LNCAP (cell line): ENCODE results near the gene PPIF.

ENCODE experiments used
- TF ChIP-seq, protein P1 (sequence below): fragments of 450-650 bp; IDR thresholded peaks from 2 replicates; pipeline ENCODE4 v1.5.1; 2017; ENCODE audit warnings: mild to moderate bottlenecking

Gene PPIF

DNA sequence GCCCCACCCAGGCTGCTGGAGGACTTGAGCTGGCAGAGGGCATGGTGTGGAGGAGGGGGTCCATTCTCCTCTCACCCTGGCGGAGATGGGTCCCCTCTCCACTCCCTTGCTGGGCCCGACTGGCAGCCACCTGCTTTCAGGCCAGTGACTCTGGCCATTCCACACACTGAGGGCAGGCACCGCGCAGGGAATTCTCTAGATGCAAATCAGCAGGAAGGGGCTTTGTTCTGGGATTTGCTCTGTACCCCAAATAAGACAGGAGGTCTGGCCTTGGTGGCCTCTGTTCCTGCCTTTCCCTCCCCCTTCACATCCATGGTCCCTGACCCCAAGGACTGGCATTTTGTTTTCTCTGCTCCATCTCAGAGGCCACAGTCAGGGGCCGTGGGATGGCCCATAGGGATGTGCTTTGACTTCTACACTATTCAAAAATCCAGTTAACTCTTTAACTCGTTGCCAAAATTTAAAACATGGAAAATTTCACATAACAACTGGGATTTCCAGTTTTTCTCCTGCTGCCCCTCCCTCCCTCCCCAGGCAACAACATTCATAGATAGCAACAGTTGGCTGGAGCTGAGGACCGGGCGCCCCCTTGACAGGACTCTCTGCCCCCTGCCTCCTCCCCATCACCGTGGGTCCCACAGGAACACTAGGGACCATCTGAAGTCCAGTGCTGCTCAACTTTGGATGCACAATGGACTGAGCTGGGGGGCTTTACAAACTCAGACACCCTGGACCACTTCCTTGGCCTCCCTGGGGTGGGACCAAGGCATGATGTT is 33.9 kb downstream of the PPIF start:
- TF ChIP-seq, protein P1, sequence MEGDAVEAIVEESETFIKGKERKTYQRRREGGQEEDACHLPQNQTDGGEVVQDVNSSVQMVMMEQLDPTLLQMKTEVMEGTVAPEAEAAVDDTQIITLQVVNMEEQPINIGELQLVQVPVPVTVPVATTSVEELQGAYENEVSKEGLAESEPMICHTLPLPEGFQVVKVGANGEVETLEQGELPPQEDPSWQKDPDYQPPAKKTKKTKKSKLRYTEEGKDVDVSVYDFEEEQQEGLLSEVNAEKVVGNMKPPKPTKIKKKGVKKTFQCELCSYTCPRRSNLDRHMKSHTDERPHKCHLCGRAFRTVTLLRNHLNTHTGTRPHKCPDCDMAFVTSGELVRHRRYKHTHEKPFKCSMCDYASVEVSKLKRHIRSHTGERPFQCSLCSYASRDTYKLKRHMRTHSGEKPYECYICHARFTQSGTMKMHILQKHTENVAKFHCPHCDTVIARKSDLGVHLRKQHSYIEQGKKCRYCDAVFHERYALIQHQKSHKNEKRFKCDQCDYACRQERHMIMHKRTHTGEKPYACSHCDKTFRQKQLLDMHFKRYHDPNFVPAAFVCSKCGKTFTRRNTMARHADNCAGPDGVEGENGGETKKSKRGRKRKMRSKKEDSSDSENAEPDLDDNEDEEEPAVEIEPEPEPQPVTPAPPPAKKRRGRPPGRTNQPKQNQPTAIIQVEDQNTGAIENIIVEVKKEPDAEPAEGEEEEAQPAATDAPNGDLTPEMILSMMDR: no peak

DNA sequence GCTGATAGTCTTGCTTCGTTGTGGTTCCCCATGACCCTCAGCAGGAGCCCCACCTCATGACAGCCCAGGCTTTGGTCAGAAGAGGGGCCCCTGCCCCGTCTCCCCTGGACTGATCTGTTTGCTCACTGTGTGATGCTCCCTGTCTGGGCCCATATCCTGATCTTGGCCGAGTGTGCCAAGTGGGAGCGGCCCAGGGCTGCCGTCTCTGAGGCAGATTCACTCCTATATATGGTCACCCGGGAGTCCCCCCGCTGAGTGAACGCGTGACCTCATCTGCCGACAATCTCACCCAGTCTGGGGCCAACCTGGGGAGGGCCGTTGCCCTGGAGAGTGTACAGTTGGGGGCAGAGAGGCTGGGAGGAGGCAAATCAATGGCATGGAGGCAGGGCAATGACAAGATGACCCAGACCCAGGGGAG is 34.5 kb downstream of the PPIF start:
- TF ChIP-seq, protein P1: no peak

DNA sequence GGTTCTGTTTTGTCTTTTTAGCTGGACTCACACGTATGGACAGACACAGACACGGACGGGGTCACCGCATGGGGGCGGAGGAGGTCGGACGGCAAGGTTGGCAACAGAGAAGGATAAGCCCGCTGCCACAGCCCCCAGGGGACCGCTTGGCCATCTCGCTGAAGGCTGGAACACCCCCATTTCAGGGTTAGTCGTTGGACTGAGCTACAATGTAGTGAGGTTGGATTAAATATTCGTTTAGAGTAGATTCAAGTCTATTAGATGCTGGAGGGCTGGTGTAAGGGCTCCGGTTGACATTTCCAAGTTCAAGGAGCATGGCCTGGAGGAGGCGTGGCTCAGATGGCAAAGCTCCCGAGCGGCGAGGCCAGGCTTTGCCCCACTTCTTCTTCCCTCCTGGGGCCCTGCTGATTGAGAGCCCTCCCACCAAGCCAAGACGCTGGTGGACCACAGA is 35.2 kb downstream of the PPIF start:
- TF ChIP-seq, protein P1: no peak

DNA sequence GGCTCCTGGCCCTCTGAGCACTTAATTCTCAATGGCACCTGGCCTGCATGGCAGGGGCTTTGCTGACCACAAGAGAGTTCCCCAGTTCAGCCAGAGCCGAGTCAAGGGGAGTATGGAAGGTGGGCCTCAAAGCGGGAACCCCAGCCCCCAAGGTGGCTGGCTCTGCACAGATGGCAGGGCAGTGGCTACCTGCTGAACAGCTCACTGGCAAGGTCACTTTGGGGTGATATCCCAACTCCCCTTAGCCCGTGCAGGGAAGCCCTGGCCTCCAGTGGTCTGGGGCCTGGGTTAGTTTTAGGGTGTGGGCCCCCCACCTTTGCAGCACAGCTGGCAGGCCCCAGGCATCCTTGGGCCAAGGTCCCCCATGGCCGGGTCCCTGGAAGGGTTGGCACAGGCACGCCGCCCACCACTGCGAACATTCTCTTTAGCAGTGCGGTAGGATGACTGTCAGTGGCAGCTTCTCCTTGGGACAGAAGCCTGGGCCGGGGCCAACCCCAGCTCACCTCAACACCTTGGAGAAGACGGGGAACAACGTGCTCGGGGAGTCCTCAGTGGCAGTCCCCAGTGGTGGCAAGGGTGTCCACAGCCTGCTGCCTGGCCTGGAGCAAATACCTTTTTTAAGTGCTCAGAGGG is 36.8 kb downstream of the PPIF start:
- TF ChIP-seq, protein P1: no peak

DNA sequence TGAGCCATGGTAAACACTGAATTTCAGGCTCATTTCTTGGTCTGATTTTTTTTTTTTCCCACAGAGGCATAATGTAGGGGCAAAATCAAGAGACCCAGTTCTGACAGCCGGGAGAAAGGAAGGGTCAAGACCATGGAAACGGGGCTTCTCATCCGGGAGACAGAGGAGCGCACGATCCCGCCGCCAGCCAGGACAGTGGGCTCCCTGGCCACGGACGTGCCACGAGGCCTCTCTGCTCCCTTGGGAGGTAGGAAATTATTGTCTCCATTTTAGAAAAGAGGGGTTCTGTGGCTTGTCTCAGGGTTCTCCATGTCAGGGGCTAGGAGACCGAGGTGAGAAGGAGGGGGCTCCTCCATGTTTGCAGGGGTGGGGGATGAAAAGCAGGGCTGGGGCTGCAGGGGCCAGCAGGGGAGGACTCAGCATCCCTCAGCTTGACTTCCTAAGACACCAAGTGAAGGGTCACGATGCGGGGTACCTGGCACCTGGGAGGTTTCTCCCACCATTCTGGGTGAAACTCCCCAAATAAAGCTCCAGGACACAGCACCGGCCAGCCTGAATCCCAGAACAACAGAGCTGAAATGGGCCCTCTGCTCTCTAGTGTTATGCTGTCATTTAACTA is 37.6 kb downstream of the PPIF start:
- TF ChIP-seq, protein P1: no peak

DNA sequence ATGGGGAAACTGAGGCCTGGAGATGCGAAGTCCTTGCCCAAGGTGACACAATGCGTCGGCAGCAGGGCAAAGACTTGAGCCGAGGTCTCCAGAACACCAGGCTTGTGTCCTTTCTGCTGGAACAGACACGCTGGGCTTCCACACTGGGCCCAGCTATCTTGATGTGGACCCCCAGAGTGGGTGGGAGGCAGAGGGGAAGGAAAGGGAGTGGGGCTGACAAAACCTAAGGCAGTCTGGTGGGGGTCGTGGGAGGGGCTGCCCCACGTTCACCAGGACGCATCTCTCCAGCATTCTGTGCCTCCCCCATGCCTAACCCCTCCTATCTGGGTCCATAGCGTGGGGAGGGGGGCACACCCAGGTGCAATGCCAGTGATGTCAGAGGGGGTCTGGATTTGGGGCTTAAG is 38.1 kb downstream of the PPIF start:
- TF ChIP-seq, protein P1: no peak

DNA sequence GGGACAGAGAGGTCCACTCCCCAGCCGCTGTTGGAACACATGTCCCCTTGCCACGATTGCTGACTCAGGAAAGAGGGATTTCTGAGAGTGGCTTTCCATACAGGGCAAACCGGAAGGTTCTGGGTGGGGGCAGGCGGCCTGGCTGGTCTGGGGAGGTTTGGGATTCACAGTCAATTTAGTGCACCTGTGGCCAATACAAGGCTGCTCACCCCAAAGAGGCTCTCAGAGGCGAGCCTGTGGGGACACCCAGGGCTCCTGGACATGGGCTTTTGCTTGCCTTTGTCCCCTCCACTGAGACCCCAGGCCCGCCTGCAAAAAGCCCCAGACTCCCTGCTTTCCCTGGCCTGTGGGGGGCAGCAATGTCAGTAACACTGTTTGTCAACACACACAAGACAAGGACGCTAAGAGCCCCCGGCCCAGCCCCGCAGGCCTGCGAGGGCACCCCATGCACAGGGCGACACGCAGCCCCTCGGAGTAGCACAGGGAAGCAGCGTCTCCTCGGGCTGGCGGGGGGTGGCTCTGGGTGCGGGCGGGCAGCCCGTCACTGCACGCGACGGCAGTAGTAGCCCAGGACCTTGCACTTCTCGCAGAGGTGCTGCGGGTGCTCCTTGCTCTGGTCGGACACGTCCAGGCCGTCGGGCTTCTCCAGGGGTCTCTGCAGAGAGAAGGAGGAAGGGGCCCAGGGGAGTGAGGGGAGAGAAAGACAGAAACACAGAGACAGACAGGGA is 38.7 kb downstream of the PPIF start:
- TF ChIP-seq, protein P1: no peak
